ENCODE results near the gene ESYT1.

Gene ESYT1

DNA sequence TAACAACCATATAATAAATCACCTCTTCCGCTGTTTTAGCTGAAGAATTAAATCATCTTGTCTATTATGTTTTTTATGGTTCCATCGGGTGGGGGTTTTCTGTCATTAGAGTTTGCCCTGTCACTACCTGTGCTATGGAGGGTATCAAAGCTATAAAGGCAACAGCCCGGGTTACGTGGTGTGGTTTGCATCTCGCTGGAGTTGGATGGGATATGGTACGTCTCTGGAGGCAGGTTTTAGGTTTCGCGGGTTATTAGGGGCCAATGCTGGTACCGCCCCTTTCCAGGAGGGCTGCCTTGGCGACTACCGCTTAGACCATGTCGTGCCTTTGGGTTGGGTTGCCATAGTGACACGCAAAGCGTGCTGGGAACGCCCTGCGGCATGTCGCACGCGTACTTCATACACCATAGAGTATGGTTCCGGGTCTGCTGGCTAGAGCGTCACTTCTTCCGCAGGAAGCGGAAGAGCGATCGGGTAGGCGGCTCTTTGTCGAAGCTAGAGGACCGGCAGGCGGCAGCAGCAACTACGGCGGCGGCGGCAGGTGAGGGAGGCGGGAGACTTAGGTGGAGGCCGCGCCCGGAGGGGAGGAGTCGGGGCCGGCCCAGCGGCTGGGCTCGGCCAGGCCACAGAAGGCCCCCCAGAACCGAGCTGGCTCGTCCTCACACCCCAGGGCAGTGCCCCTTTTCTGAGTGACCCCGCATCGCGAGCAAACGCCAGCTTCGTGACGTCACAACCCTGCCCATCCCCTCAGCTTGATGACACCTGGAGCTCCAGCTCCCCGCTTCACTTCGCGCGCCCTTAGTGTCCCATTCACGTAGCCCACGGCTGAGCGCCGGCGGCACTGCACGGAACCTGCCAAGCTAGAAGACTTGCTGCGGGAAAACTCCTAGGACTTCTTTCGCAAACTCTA, 10.0 kb upstream of the ESYT1 start, which contains the start of gene ZC3H10:
ZC3H10 (plus strand) TSS at position 489 of the 910 bp plus-strand sequence. CDS start 2,297 bp downstream, outside the sequence.
- H3K9me3 Mint-ChIP-seq = no peaks in the 10 kb centered on the region
- H3K4me3 Mint-ChIP-seq = peak within 1 kb of the TSS; percentile 90
- peak within 1 kb of the TSS; percentile 99 for H3K27ac Mint-ChIP-seq
- peaks cover 37% of the 10 kb centered on the region for H3K4me1 Mint-ChIP-seq
- H3K36me3 Mint-ChIP-seq = peaks cover 68% of the 10 kb centered on the region
- ATAC-seq (peak; percentile 93), DNase-seq (ENCODE audit: low spot score in 2 of 2) (peak; percentile 87 to 98)

- Mint-ChIP-seq H3K4me1 (peaks cover 40% of the 10 kb centered on the region), H3K27ac (peak overlapping the region; percentile 99), H3K9me3 (no peaks in the 10 kb centered on the region), H3K36me3 (peaks cover 60% of the 10 kb centered on the region), H3K4me3 (peak overlapping the region; percentile 90)
- ATAC-seq (peak; percentile 0), DNase-seq (ENCODE audit: low spot score in 2 of 2) (no peak)
These were observed 9.2 kb upstream of the ESYT1 start for GRCh38 chr12:56118688-56119357.

DNA sequence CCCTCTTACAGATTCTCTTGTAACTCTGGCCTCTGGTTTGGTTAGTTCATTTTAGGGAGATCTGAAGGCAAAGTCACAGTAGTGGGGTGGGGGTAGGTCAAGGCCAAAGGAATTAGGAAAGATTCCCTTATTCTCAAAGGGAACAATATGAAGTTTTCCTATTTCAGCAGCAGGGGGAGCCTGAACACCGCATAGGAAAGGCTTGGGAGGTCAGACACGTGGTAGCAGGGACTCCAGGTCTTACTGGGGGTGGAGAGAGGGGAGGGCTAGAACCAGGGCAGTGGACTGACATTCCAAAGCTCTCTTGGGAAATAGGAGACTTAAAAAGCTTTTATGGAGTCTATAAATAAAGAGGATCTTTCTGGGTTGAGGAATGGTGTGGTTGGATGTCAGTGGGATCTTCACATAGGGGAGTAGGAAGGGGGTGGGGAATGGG, 8.7 kb upstream of the ESYT1 start:
- Mint-ChIP-seq H3K27ac (peak overlapping the region; percentile 99), H3K9me3 (no peaks in the 10 kb centered on the region), H3K4me3 (peak overlapping the region; percentile 90), H3K36me3 (peaks cover 54% of the 10 kb centered on the region), H3K4me1 (peaks cover 45% of the 10 kb centered on the region)
- DNase-seq (ENCODE audit: low spot score in 2 of 2) (peak in 1 of 2 donors; percentile 67), ATAC-seq (no peak)

DNA sequence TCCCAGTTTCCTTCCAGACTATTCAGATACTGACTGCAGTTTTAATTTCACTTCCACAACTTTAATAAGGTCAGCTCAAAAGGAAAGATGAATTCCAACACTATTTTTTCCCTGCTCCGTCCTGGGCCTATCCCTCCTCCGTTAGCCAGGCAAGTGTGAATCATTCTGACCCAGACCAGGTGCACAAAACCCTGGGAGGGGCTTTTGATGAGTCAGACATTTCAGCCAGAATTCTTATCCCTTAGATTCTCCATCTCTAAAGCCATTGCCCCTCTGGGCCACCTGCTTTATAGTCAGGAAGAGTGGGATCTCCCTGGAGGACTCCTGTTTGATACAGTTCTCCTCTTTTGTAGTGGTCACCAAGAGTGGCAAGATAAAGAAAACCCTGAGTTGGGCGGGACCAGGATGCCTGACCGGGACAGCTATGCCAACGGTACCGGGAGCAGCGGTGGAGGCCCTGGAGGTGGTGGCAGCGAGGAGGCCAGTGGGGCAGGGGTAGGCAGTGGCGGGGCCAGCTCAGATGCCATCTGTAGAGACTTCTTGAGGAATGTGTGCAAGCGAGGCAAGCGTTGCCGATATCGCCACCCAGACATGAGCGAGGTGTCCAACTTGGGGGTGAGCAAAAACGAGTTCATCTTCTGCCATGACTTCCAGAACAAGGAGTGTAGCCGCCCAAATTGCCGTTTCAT, 7.8 kb upstream of the ESYT1 start:
- H3K27ac Mint-ChIP-seq = no peak overlapping the region
- H3K4me3 Mint-ChIP-seq = no peak overlapping the region
- DNase-seq (ENCODE audit: low spot score in 2 of 2) (no peak), ATAC-seq (no peak)
- H3K36me3 Mint-ChIP-seq = peaks cover 48% of the 10 kb centered on the region
- H3K4me1 Mint-ChIP-seq = peaks cover 47% of the 10 kb centered on the region
- H3K9me3 Mint-ChIP-seq = no peaks in the 10 kb centered on the region

GRCh38 chr12:56121204-56121870, 6.7 kb upstream of the ESYT1 start:
- H3K4me1 Mint-ChIP-seq = peaks cover 53% of the 10 kb centered on the region
- ATAC-seq (no peak), DNase-seq (ENCODE audit: low spot score in 2 of 2) (no peak)
- H3K36me3 Mint-ChIP-seq = peaks cover 47% of the 10 kb centered on the region
- peak overlapping the region; percentile 41 for H3K27ac Mint-ChIP-seq
- H3K4me3 Mint-ChIP-seq = no peak overlapping the region
- H3K9me3 Mint-ChIP-seq = no peaks in the 10 kb centered on the region

GRCh38 chr12:56122637-56123036, 5.4 kb upstream of the ESYT1 start:
- Mint-ChIP-seq H3K27ac (no peak overlapping the region), H3K4me3 (no peak overlapping the region), H3K9me3 (no peaks in the 10 kb centered on the region), H3K4me1 (peaks cover 58% of the 10 kb centered on the region), H3K36me3 (peaks cover 37% of the 10 kb centered on the region)
- no peak for DNase-seq (ENCODE audit: low spot score in 2 of 2)
- no peak for ATAC-seq

GRCh38 chr12:56124133-56124532, 3.9 kb upstream of the ESYT1 start:
- Mint-ChIP-seq H3K27ac (peak overlapping the region; percentile 90), H3K4me1 (peaks cover 52% of the 10 kb centered on the region), H3K9me3 (no peaks in the 10 kb centered on the region), H3K4me3 (no peak overlapping the region), H3K36me3 (peaks cover 40% of the 10 kb centered on the region)
- no peak for ATAC-seq
- no peak for DNase-seq (ENCODE audit: low spot score in 2 of 2)

GRCh38 chr12:56126732-56127239, 1.3 kb upstream of the ESYT1 start:
- DNase-seq (ENCODE audit: low spot score in 2 of 2) (no peak), ATAC-seq (no peak)
- Mint-ChIP-seq H3K9me3 (no peaks in the 10 kb centered on the region), H3K4me1 (peaks cover 66% of the 10 kb centered on the region), H3K4me3 (peak overlapping the region; percentile 100), H3K27ac (peak overlapping the region; percentile 97), H3K36me3 (peaks cover 50% of the 10 kb centered on the region)

- Mint-ChIP-seq H3K4me1 (peaks cover 70% of the 10 kb centered on the region), H3K36me3 (peaks cover 56% of the 10 kb centered on the region), H3K4me3 (peak overlapping the region; percentile 100), H3K27ac (peak overlapping the region; percentile 97), H3K9me3 (no peaks in the 10 kb centered on the region)
- ATAC-seq (no peak), DNase-seq (ENCODE audit: low spot score in 2 of 2) (no peak)
These were observed 581 bp upstream of the ESYT1 start for GRCh38 chr12:56127485-56127887.

- Mint-ChIP-seq H3K9me3 (no peaks in the 10 kb centered on the region), H3K4me1 (peaks cover 68% of the 10 kb centered on the region), H3K36me3 (peaks cover 68% of the 10 kb centered on the region), H3K4me3 (peak overlapping the region; percentile 100), H3K27ac (peak overlapping the region; percentile 97)
- ATAC-seq (no peak), DNase-seq (ENCODE audit: low spot score in 2 of 2) (no peak)
These were observed 671 bp downstream of the ESYT1 start for GRCh38 chr12:56128670-56129205.

DNA sequence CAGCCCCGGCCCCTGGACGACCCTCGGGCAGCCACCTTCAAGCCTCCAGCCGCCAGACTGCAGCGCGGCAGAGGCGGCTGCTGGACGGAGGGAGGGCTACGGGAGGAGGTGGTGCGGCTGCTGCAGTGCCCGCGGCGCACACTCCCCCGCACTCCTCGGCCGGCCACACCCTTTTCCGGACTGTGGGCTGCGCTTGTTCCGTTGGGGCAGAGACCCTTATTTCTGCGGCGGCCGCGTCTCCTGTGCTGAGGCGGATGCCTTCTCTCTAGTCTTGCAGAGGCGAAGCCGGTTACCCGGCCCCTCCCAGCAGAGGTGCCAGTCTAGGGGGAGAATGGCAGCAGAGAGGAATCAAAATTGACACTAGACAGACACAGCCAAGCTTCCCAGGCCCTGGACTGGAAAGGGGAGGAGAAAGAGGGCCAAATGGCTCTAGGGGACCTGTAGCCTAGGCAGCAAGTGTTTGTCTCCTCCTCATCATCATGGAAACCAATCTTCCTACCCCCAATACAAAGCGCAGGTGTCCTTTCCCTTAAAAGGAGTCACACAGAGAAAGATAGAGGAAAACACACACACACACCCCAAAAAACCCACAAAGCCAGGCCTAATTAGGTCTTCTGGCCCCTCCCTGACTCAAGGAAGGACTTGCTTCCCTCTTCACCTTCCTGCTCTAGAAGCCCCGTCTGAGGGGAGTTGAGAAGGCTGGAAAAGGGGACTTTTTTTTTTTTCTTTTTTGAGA, 1.3 kb downstream of the ESYT1 start:
- H3K4me1 Mint-ChIP-seq = peaks cover 62% of the 10 kb centered on the region
- peak overlapping the region; percentile 97 for H3K27ac Mint-ChIP-seq
- peaks cover 75% of the 10 kb centered on the region for H3K36me3 Mint-ChIP-seq
- peak overlapping the region; percentile 100 for H3K4me3 Mint-ChIP-seq
- H3K9me3 Mint-ChIP-seq = no peaks in the 10 kb centered on the region
- ATAC-seq (peak; percentile 53), DNase-seq (ENCODE audit: low spot score in 2 of 2) (peak; percentile 61 to 89)

- Mint-ChIP-seq H3K36me3 (peaks cover 81% of the 10 kb centered on the region), H3K4me3 (peak overlapping the region; percentile 100), H3K4me1 (peaks cover 60% of the 10 kb centered on the region), H3K27ac (peak overlapping the region; percentile 97), H3K9me3 (no peaks in the 10 kb centered on the region)
- ATAC-seq = no peak
- DNase-seq (ENCODE audit: low spot score in 2 of 2) = no peak
These were observed 2.0 kb downstream of the ESYT1 start for GRCh38 chr12:56129942-56130495.

GRCh38 chr12:56130876-56131275, 2.8 kb downstream of the ESYT1 start:
- Mint-ChIP-seq H3K36me3 (peaks cover 88% of the 10 kb centered on the region), H3K4me1 (peaks cover 59% of the 10 kb centered on the region), H3K9me3 (no peaks in the 10 kb centered on the region), H3K4me3 (peak overlapping the region; percentile 100), H3K27ac (peak overlapping the region; percentile 97)
- no peak for DNase-seq (ENCODE audit: low spot score in 2 of 2)
- no peak for ATAC-seq
